ENCODE results near the gene LMTK3. TPM values are rescaled to one million over a fixed set of nuclear protein-coding genes. Genes with fewer than 3 reads are reported as not detected.

LMTK3 gene
- total RNA-seq, 1 experiment from 2014 or later: 15.9 TPM

Other genes starting within 250 kb of the LMTK3 start
- gene ZNF114, start 241.8 kb downstream of the LMTK3 start, total RNA-seq (2021): 9.8 to 12.7 TPM (median 9.8 TPM) in 3 replicates
- gene EMP3, start 186.3 kb downstream of the LMTK3 start, total RNA-seq (2021): 8.9 to 11.1 TPM (median 10.4 TPM) in 3 replicates
- 20.2 to 29.6 TPM (median 27.0 TPM) in 3 replicates for gene TMEM143, start 147.9 kb downstream of the LMTK3 start, total RNA-seq (2021)
- not detected in 3 replicates for gene SYNGR4, start 147.5 kb downstream of the LMTK3 start, total RNA-seq (2021)
- gene KDELR1, start 120.3 kb downstream of the LMTK3 start, total RNA-seq (2021): 207 to 226 TPM (median 223 TPM) in 3 replicates
- gene GRIN2D, start 118.2 kb downstream of the LMTK3 start, total RNA-seq (2021): 23.0 to 27.8 TPM (median 25.3 TPM) in 3 replicates
- 59.8 to 67.2 TPM (median 61.6 TPM) in 3 replicates for gene GRWD1, start 65.9 kb downstream of the LMTK3 start, total RNA-seq (2021)
- gene KCNJ14, start 56.3 kb downstream of the LMTK3 start, total RNA-seq (2021): 1.1 to 1.4 TPM (median 1.1 TPM) in 3 replicates
- 70.4 to 72.6 TPM (median 71.9 TPM) in 3 replicates for gene CYTH2, start 42.5 kb downstream of the LMTK3 start, total RNA-seq (2021)
- gene SULT2B1, start 40.3 kb upstream of the LMTK3 start, total RNA-seq (2021): 0.96 to 2.1 TPM (median 1.3 TPM) in 3 replicates
- gene SPACA4, start 94.9 kb upstream of the LMTK3 start, total RNA-seq (2021): not detected in 3 replicates
- 6.6 to 8.8 TPM (median 6.8 TPM) in 3 replicates for gene FAM83E, start 103.2 kb upstream of the LMTK3 start, total RNA-seq (2021)
- gene RPL18, start 107.3 kb upstream of the LMTK3 start, total RNA-seq (2021): 1,712 to 1,987 TPM (median 1,909 TPM) in 3 replicates
- 46.7 to 64.6 TPM (median 48.4 TPM) in 3 replicates for gene SPHK2, start 107.7 kb upstream of the LMTK3 start, total RNA-seq (2021)
- 10.5 to 12.0 TPM (median 11.4 TPM) in 3 replicates for gene DBP, start 125.5 kb upstream of the LMTK3 start, total RNA-seq (2021)
- gene CA11, start 134.4 kb upstream of the LMTK3 start, total RNA-seq (2021): 41.4 to 53.7 TPM (median 47.5 TPM) in 3 replicates
- gene NTN5, start 161.2 kb upstream of the LMTK3 start, total RNA-seq (2021): 0.28 to 0.39 TPM (median 0.37 TPM) in 3 replicates
- 5.9 to 6.8 TPM (median 6.5 TPM) in 3 replicates for gene FUT2, start 184.1 kb upstream of the LMTK3 start, total RNA-seq (2021)
- 1.4 to 2.2 TPM (median 1.6 TPM) in 3 replicates for gene MAMSTR, start 207.9 kb upstream of the LMTK3 start, total RNA-seq (2021)
- 4.4 to 5.4 TPM (median 5.2 TPM) in 3 replicates for gene RASIP1, start 228.8 kb upstream of the LMTK3 start, total RNA-seq (2021)
- gene IZUMO1, start 235.1 kb upstream of the LMTK3 start, total RNA-seq (2021): 1.3 to 2.2 TPM (median 1.3 TPM) in 3 replicates
- 9.9 to 11.5 TPM (median 10.1 TPM) in 3 replicates for gene FUT1, start 240.8 kb upstream of the LMTK3 start, total RNA-seq (2021)
- 0.21 to 0.44 TPM (median 0.26 TPM) in 3 replicates for gene FGF21, start 243.7 kb upstream of the LMTK3 start, total RNA-seq (2021)

Measured in WTC11 (cell line).